Fibroblast of mammary gland (primary cell): ENCODE measurements around the gene OPCML.

Source experiments
- DNase-seq: peaks from one replicate; pipeline ENCODE4 v3.0.0-alpha.2; 2010; ENCODE audit warnings: low read depth
- H3K4me3 ChIP-seq: 2 replicates; pipeline ENCODE4 v1.5.1; 2011; ENCODE audit warnings: low read depth, mild to moderate bottlenecking, low read length, moderate library complexity; ENCODE audit not compliant: control insufficient read depth
- CTCF ChIP-seq: conservative IDR thresholded peaks from 2 replicates; pipeline ENCODE4 v1.5.1; 2011; ENCODE audit warnings: low read depth, low read length, inconsistent platforms; ENCODE audit not compliant: control insufficient read depth, insufficient read depth

OPCML gene

GRCh38 chr11:132914600-132914999 lies 617.7 kb downstream of the OPCML start:
- TF ChIP-seq CTCF, result no peak
- no peak overlapping the region for H3K4me3 ChIP-seq
- DNase-seq, result no peak

- no peak overlapping the region for H3K4me3 ChIP-seq
- DNase-seq, result no peak
- TF ChIP-seq CTCF, result no peak
Measured at GRCh38 chr11:132913886-132914285, 618.4 kb downstream of the OPCML start.

GRCh38 chr11:132913295-132913694 lies 619.0 kb downstream of the OPCML start:
- TF ChIP-seq CTCF, result no peak
- H3K4me3 ChIP-seq, result no peak overlapping the region
- no peak for DNase-seq

- H3K4me3 ChIP-seq, result no peak overlapping the region
- no peak for TF ChIP-seq CTCF
- no peak for DNase-seq
Measured at GRCh38 chr11:132911186-132911585, 621.1 kb downstream of the OPCML start.

GRCh38 chr11:132910011-132910760 lies 622.1 kb downstream of the OPCML start:
- TF ChIP-seq CTCF, result no peak
- H3K4me3 ChIP-seq, result no peak overlapping the region
- DNase-seq, result no peak

GRCh38 chr11:132909021-132909606 lies 623.2 kb downstream of the OPCML start:
- no peak for TF ChIP-seq CTCF
- no peak overlapping the region for H3K4me3 ChIP-seq
- no peak for DNase-seq

GRCh38 chr11:132908414-132908810 lies 623.9 kb downstream of the OPCML start:
- no peak overlapping the region for H3K4me3 ChIP-seq
- no peak for DNase-seq
- no peak for TF ChIP-seq CTCF
